HEK293T (cell line): Measurements from ENCODE around the gene RHOA.

Experiments
- ARNT ChIP-seq: fragments of 450-650 bp; IDR thresholded peaks from 2 replicates; pipeline ENCODE4 v1.6.1; 2017; ENCODE audit warnings: mild to moderate bottlenecking
- BHLHE40 ChIP-seq: fragments of 450-650 bp; IDR thresholded peaks from 2 replicates; pipeline ENCODE4 v1.6.1; 2016; ENCODE audit warnings: mild to moderate bottlenecking, moderate library complexity, borderline replicate concordance
- CTBP1 ChIP-seq: fragments of 450-650 bp; IDR thresholded peaks from 2 replicates; pipeline ENCODE4 v1.6.1; 2016; ENCODE audit warnings: borderline replicate concordance
- FOXK2 ChIP-seq: fragments of 450-650 bp; IDR thresholded peaks from 2 replicates; pipeline ENCODE4 v1.6.1; 2016; ENCODE audit warnings: mild to moderate bottlenecking
- FOXM1 ChIP-seq: fragments of 450-650 bp; IDR thresholded peaks from 2 replicates; pipeline ENCODE4 v1.6.1; 2017; ENCODE audit warnings: mild to moderate bottlenecking, borderline replicate concordance
- HDGF ChIP-seq: fragments of 450-650 bp; IDR thresholded peaks from 2 replicates; pipeline ENCODE4 v1.6.1; 2017; ENCODE audit warnings: antibody characterized with exemption, borderline replicate concordance
- L3MBTL2 ChIP-seq: fragments of 450-650 bp; conservative IDR thresholded peaks from 2 replicates; pipeline ENCODE4 v1.6.1; 2016; ENCODE audit warnings: mild to moderate bottlenecking
- LEF1 ChIP-seq: fragments of 450-650 bp; IDR thresholded peaks from 2 replicates; pipeline ENCODE4 v1.6.1; 2017; ENCODE audit warnings: mild to moderate bottlenecking, borderline replicate concordance
- SP1 ChIP-seq: fragments of 450-650 bp; IDR thresholded peaks from 2 replicates; pipeline ENCODE4 v1.6.1; 2017
- SUZ12 ChIP-seq: fragments of 450-650 bp; IDR thresholded peaks from 2 replicates; pipeline ENCODE4 v1.6.1; 2016; ENCODE audit warnings: mild to moderate bottlenecking
- TARDBP ChIP-seq: fragments of 450-650 bp; IDR thresholded peaks from 2 replicates; pipeline ENCODE4 v1.6.1; 2016
- ZNF384 ChIP-seq: fragments of 450-650 bp; IDR thresholded peaks from 2 replicates; pipeline ENCODE4 v1.6.1; 2016

DNA sequence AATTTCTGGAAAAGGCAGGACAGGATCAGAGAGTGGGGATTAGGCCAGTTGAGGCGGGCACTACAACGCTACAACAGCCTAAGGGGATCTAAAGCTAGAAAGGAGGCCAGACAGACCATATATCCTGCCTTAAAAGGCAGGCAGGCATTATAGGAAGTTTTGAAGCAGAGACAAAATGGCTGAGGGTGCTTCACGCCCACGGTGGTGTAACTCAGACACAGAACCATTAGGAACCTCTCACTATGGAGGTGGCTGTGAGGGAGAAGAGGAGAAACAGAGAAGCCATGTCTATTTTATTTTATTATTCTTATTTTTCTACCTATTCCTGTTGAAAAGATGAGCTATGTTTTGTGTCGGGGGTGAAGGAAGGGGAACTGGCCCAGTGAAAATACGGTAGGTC lies 69.8 kb downstream of the RHOA start:
- TF ChIP-seq FOXK2 = no peak
- TF ChIP-seq ZNF384 = no peak
- no peak for TF ChIP-seq ARNT
- TF ChIP-seq HDGF = no peak
- no peak for TF ChIP-seq CTBP1
- TF ChIP-seq BHLHE40 = no peak
- TF ChIP-seq FOXM1 = no peak
- TF ChIP-seq SUZ12 = no peak
- TF ChIP-seq LEF1 = no peak
- no peak for TF ChIP-seq SP1
- no peak for TF ChIP-seq TARDBP
- no peak for TF ChIP-seq L3MBTL2
